C4-2B (cell line): ENCODE data around the gene TENM4.

Experiments
- CTCF ChIP-seq: fragments of 450-650 bp; conservative IDR thresholded peaks from 2 replicates; pipeline ENCODE4 v1.5.1; 2017; ENCODE audit warnings: mild to moderate bottlenecking
- ZFX ChIP-seq: fragments of 450-650 bp; IDR thresholded peaks from 2 replicates; pipeline ENCODE4 v1.6.1; 2017

GRCh38 chr11:78860720-78861422, 580.0 kb downstream of the TENM4 start:
- no peak for TF ChIP-seq CTCF
- TF ChIP-seq ZFX, result no peak
